Neural cell (in vitro differentiated cells): ENCODE measurements around the gene HHLA2.

Experiments used
- CTCF ChIP-seq: fragments of 450-650 bp; IDR thresholded peaks from 2 replicates; pipeline ENCODE4 v1.5.1; 2014; ENCODE audit warnings: antibody characterized with exemption, mild to moderate bottlenecking, moderate library complexity; ENCODE audit not compliant: poor library complexity, severe bottlenecking
- EP300 ChIP-seq: fragments of 450-650 bp; conservative IDR thresholded peaks from 2 replicates; pipeline ENCODE4 v1.6.1; 2014; ENCODE audit warnings: antibody characterized with exemption, mild to moderate bottlenecking, moderate library complexity; ENCODE audit not compliant: poor library complexity, severe bottlenecking
- EZH2 ChIP-seq: fragments of 200-600, 300-800 bp; shearing (Covaris generic), sonication (generic); IDR thresholded peaks from 2 replicates; pipeline ENCODE4 v1.6.1; 2014; ENCODE audit warnings: antibody characterized with exemption, low read length, borderline replicate concordance, mild to moderate bottlenecking; ENCODE audit not compliant: insufficient read depth, poor library complexity, severe bottlenecking
- POLR2AphosphoS5 ChIP-seq: IDR thresholded peaks from 2 replicates; pipeline ENCODE4 v1.6.1; 2012
- REST ChIP-seq: IDR thresholded peaks from 2 replicates; pipeline ENCODE4 v1.6.1; 2012; ENCODE audit warnings: borderline replicate concordance

GRCh38 chr3:108387063-108387462 lies 90.7 kb downstream of the HHLA2 start:
- TF ChIP-seq CTCF = no peak
- no peak for TF ChIP-seq EP300
- no peak for TF ChIP-seq REST
- no peak for TF ChIP-seq POLR2AphosphoS5
- no peak for TF ChIP-seq EZH2
